Measurements from ENCODE around the gene CLDND2. TPM values are rescaled to one million over a fixed set of nuclear protein-coding genes. Genes with fewer than 3 reads are reported as not detected.

The CLDND2 gene
- total RNA-seq, 1 donor from 2014 or later, result 0.84 TPM

DNA sequence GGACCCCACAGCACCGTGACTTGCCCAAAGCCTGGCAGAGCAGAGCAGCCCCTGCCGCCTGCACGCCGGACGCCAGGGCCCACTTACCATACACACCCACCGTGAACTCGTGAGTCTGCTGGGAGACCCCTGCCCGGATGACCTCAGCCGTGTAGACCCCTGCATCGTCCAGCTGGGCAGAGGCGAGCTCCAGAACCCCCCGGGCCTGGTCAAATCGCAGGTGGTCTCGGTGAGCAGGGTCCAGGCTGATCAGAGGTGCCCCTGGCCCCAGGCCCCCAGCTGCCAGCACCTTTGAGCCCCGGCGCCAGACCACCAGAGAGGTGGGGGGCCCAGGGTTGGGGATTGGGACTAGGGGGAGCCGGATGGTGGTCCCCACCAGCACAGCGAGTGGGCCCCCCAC is 27.7 kb downstream of the CLDND2 start:
- Mint-ChIP-seq H3K27me3 (ENCODE audit: low read depth, unreplicated experiment) (peaks cover 17% of the 10 kb centered on the region), H3K4me3 (ENCODE audit: unreplicated experiment) (peak overlapping the region; percentile 69), H3K9me3 (ENCODE audit: unreplicated experiment) (no peaks in the 10 kb centered on the region), H3K27ac (ENCODE audit: unreplicated experiment) (no peak overlapping the region), H3K36me3 (ENCODE audit: low read depth, unreplicated experiment) (peaks cover 10% of the 10 kb centered on the region), H3K4me1 (ENCODE audit: low read depth, unreplicated experiment) (no peaks in the 10 kb centered on the region)
- H2AFZ ChIP-seq (ENCODE audit: low read depth, low read length), result no peak overlapping the region
- H3K4me2 ChIP-seq (ENCODE audit: low read length), result no peak overlapping the region
- peaks cover 3% of the 10 kb centered on the region for H3K4me1 ChIP-seq (ENCODE audit: insufficient read depth, low read length)
- no peak for DNase-seq (ENCODE audit: low read depth)
- no peak for FAIRE-seq
- no peak overlapping the region for H3K4me3 ChIP-seq (ENCODE audit: insufficient read depth, low read depth, low read length)
- no peaks in the 10 kb centered on the region for H3K9me3 ChIP-seq (ENCODE audit: insufficient read depth, low read depth, low read length)
- no peak overlapping the region for H3K9ac ChIP-seq (ENCODE audit: low read length)
- H3K79me2 ChIP-seq (ENCODE audit: insufficient read depth, low read length), result no peaks in the 10 kb centered on the region
- no peaks in the 10 kb centered on the region for H4K20me1 ChIP-seq (ENCODE audit: insufficient read depth, low read length)
- TF ChIP-seq, protein P1, sequence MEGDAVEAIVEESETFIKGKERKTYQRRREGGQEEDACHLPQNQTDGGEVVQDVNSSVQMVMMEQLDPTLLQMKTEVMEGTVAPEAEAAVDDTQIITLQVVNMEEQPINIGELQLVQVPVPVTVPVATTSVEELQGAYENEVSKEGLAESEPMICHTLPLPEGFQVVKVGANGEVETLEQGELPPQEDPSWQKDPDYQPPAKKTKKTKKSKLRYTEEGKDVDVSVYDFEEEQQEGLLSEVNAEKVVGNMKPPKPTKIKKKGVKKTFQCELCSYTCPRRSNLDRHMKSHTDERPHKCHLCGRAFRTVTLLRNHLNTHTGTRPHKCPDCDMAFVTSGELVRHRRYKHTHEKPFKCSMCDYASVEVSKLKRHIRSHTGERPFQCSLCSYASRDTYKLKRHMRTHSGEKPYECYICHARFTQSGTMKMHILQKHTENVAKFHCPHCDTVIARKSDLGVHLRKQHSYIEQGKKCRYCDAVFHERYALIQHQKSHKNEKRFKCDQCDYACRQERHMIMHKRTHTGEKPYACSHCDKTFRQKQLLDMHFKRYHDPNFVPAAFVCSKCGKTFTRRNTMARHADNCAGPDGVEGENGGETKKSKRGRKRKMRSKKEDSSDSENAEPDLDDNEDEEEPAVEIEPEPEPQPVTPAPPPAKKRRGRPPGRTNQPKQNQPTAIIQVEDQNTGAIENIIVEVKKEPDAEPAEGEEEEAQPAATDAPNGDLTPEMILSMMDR (IDR thresholded peaks at IDR 0.05; ENCODE audit: insufficient read depth, low read depth, low read length), result no peak
- no peak for TF ChIP-seq EZH2 (IDR thresholded peaks at IDR 0.05; ENCODE audit: insufficient read depth, low read length)
- H3K27me3 ChIP-seq (ENCODE audit: insufficient read depth, low read length), result no peaks in the 10 kb centered on the region
- H3K27ac ChIP-seq (ENCODE audit: low read depth, low read length), result no peak overlapping the region
- no peaks in the 10 kb centered on the region for H3K36me3 ChIP-seq (ENCODE audit: insufficient read depth, low read length)

DNA sequence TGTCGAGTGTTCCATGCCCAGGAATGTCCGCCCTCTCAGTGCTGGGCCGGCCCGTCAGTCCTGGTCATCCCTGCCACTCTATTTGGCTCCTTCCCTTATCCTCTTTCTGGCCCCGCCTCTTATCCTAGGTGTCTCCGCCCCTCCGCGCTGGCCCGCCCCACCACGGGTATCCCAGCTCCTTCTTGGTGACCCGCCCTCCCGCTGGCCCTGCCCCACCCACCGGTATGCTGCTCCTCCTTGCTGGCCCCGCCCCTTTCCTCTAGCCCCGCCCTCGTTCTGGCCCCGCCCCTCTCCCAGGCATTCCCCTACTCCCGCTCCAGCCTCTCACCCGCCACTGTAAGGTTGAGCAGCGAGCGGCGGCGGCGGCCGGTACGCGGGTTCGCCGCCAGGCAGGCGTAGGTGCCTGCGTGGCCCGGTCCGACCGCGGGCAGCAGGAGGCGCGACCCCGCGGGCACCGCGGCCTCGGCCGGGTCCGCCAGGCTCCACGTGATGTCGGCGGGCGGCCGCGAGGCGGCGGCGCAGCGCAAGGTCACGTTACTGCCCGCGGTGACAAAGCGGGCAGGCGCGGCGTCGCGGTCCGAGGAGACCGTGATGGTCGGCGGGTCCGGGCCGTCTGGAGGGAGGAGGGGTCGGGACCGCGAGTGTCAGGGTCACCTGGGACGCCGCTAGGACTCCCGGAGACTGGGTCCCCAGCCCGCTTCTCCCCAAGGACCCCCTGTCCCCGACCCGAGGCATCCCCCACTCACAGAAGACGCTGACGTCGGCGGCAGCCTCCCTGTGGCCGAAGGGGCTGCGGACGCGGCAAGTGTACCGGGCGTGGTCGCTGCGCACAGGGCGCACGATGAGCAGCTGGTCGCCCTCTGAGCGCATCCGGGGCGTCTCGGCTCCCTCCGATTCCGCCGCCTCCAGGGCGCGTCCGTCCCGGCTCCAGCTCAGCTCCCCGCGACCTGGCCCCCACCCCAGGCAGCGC is 28.8 kb downstream of the CLDND2 start:
- H3K36me3 ChIP-seq (ENCODE audit: insufficient read depth, low read length), result no peaks in the 10 kb centered on the region
- FAIRE-seq (no peak), DNase-seq (ENCODE audit: low read depth) (peak; percentile 86)
- peak overlapping the region; percentile 54 for H3K4me3 ChIP-seq (ENCODE audit: insufficient read depth, low read depth, low read length)
- H3K9ac ChIP-seq (ENCODE audit: low read length), result peak overlapping the region; percentile 57
- Mint-ChIP-seq H3K9me3 (ENCODE audit: unreplicated experiment) (no peaks in the 10 kb centered on the region), H3K4me3 (ENCODE audit: unreplicated experiment) (peak overlapping the region; percentile 94), H3K27me3 (ENCODE audit: low read depth, unreplicated experiment) (peaks cover 17% of the 10 kb centered on the region), H3K36me3 (ENCODE audit: low read depth, unreplicated experiment) (peaks cover 8% of the 10 kb centered on the region), H3K27ac (ENCODE audit: unreplicated experiment) (peak overlapping the region; percentile 78), H3K4me1 (ENCODE audit: low read depth, unreplicated experiment) (no peaks in the 10 kb centered on the region)
- no peaks in the 10 kb centered on the region for H3K9me3 ChIP-seq (ENCODE audit: insufficient read depth, low read depth, low read length)
- peak; percentile 30 for TF ChIP-seq EZH2 (IDR thresholded peaks at IDR 0.05; ENCODE audit: insufficient read depth, low read length)
- TF ChIP-seq, protein P1 (IDR thresholded peaks at IDR 0.05; ENCODE audit: insufficient read depth, low read depth, low read length), result no peak
- no peaks in the 10 kb centered on the region for H3K27me3 ChIP-seq (ENCODE audit: insufficient read depth, low read length)
- no peak overlapping the region for H3K27ac ChIP-seq (ENCODE audit: low read depth, low read length)
- peak overlapping the region; percentile 83 for H3K4me2 ChIP-seq (ENCODE audit: low read length)
- H3K79me2 ChIP-seq (ENCODE audit: insufficient read depth, low read length), result no peaks in the 10 kb centered on the region
- H2AFZ ChIP-seq (ENCODE audit: low read depth, low read length), result peak overlapping the region; percentile 80
- peaks cover 3% of the 10 kb centered on the region for H3K4me1 ChIP-seq (ENCODE audit: insufficient read depth, low read length)
- no peaks in the 10 kb centered on the region for H4K20me1 ChIP-seq (ENCODE audit: insufficient read depth, low read length)

DNA sequence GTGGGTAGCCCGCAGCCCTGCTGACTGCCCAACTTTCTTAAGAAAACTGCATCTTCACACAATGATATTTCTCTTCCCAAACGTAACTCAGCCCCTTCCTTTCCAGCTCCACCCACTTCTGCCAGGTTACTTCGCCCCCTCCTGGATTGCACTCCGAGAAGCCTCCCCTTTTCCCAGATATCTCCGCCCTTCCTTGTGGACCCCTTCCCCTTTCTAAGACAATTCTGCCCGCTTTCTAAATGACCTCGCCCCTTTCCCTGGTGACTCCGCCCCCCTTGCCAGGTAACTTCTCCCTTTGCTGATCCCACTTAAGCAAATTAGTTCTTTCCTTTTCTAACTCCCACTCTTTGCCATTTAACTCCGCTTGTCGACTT is 29.5 kb downstream of the CLDND2 start:
- no peaks in the 10 kb centered on the region for H3K9me3 ChIP-seq (ENCODE audit: insufficient read depth, low read depth, low read length)
- no peaks in the 10 kb centered on the region for H4K20me1 ChIP-seq (ENCODE audit: insufficient read depth, low read length)
- H3K4me1 Mint-ChIP-seq (ENCODE audit: low read depth, unreplicated experiment), result no peaks in the 10 kb centered on the region
- peaks cover 3% of the 10 kb centered on the region for H3K4me1 ChIP-seq (ENCODE audit: insufficient read depth, low read length)
- H3K36me3 ChIP-seq (ENCODE audit: insufficient read depth, low read length), result no peaks in the 10 kb centered on the region
- peaks cover 7% of the 10 kb centered on the region for H3K36me3 Mint-ChIP-seq (ENCODE audit: low read depth, unreplicated experiment)
- no peaks in the 10 kb centered on the region for H3K9me3 Mint-ChIP-seq (ENCODE audit: unreplicated experiment)
- FAIRE-seq (no peak), DNase-seq (ENCODE audit: low read depth) (no peak)
- peak overlapping the region; percentile 94 for H3K4me3 Mint-ChIP-seq (ENCODE audit: unreplicated experiment)
- no peak overlapping the region for H3K9ac ChIP-seq (ENCODE audit: low read length)
- no peaks in the 10 kb centered on the region for H3K27me3 ChIP-seq (ENCODE audit: insufficient read depth, low read length)
- H3K27me3 Mint-ChIP-seq (ENCODE audit: low read depth, unreplicated experiment), result peaks cover 15% of the 10 kb centered on the region
- peak overlapping the region; percentile 54 for H3K4me3 ChIP-seq (ENCODE audit: insufficient read depth, low read depth, low read length)
- H2AFZ ChIP-seq (ENCODE audit: low read depth, low read length), result peak overlapping the region; percentile 54
- peak overlapping the region; percentile 78 for H3K27ac Mint-ChIP-seq (ENCODE audit: unreplicated experiment)
- H3K79me2 ChIP-seq (ENCODE audit: insufficient read depth, low read length), result no peaks in the 10 kb centered on the region
- H3K4me2 ChIP-seq (ENCODE audit: low read length), result peak overlapping the region; percentile 83
- H3K27ac ChIP-seq (ENCODE audit: low read depth, low read length), result no peak overlapping the region
- TF ChIP-seq EZH2 (IDR thresholded peaks at IDR 0.05; ENCODE audit: insufficient read depth, low read length), result no peak
- TF ChIP-seq, protein P1 (IDR thresholded peaks at IDR 0.05; ENCODE audit: insufficient read depth, low read depth, low read length), result no peak

Data from astrocyte (in vitro differentiated cells and primary cell).